Measurements from ENCODE around the gene C21orf91.

- TF ChIP-seq CTCF (IDR thresholded peaks at IDR 0.05) (no peak), EZH2 (IDR thresholded peaks at IDR 0.05; ENCODE audit: borderline replicate concordance, insufficient read depth, low read depth, low read length, poor library complexity, severe bottlenecking) (no peak)
Measured at GRCh38 chr21:17796503-17796902, 22.7 kb downstream of the C21orf91 start.

All from B cell (primary cell).